Right lung (tissue), 5 donors: ENCODE results near the gene CISH. TPM values are rescaled to one million over a fixed set of nuclear protein-coding genes. Genes with fewer than 3 reads are reported as not detected.

ENCODE experiments used
- DNase-seq, 2 donors: peaks; one replicate each; pipeline ENCODE4 v3.0.0-alpha.2; 2013
- polyA plus RNA-seq, 5 donors: library from polyadenylated mRNA; unstranded; fragments of 120-200 nt; gene quantifications; one replicate each; pipeline versions ENCODE4 v1.2.1 to v1.2.3, GENCODE V29; 2013; ENCODE audit warnings: inconsistent platforms in 1 of 5, low replicate concordance in 1 of 5; ENCODE audit not compliant: insufficient read length in 5 of 5, insufficient read depth in 1 of 5

The CISH gene
- polyA plus RNA-seq, 5 donors = 19.0 to 29.1 (median 22.8) TPM

DNA sequence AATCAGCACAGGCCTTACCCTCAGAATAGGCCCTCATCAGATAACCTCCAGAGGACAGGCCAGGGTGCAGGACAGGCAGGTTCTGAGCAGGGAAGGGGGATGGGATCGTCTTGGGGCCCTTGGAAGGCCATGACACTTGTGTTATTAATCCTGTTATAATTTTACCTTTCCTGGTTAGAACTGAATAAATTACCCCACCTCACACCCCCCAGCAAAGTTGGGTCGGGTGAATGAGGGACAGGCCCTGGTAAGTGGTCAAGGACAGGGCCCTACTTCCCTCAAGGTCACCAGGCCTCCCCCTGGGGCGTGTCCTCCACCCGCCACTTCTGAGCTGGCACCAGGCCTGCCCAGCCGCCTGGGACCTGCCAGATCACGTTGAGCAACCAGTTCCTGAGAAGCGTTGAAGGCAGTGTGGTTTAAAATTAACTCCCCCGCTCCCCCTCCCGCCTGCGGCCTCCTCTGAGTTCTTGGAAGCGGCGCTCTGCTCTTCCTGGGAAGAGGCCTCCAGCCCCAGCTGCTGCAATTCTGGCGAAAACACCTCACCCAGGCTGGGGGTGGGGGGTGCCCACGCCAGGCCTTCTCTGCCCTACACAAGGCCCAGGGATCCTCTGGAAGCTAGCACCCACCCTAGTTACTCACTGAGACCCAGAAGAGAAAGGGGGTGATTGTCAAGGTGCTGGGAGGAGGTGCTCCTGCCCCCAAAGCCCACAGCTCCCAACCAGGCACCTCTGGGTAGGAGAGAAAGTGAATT, 10.6 kb downstream of the CISH start:
- peak; percentile 95 to 97 for DNase-seq

DNA sequence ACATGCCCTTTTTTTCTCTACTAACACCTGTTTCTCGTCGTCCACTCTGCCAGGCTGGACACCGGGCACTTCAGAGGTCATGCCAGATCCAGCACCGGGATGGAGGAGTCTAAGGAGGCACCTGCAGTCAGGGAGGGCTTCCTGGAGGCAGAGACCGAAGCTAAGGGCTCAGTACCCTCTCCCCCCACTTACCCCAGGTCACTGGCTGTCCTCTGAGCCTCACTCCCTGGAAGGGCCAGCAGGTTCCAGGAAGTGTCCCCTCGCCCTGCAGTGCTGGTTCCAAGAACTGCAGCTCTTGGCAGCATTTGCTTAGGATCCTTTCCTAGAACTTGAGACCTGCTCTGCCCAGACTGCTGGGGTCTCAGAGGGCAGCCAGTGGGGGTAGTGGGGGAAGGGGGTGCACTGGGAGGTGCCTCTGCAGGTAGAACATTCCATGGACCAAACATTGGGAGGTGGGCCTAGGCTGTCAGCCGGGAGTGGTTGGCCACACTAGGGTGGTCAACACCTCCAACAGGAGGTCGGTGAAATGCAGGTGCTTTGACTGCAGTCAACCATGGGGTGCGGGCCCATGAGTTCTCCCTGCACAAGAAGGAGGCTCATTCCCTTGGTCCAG, 11.3 kb downstream of the CISH start:
- DNase-seq = no peak

DNA sequence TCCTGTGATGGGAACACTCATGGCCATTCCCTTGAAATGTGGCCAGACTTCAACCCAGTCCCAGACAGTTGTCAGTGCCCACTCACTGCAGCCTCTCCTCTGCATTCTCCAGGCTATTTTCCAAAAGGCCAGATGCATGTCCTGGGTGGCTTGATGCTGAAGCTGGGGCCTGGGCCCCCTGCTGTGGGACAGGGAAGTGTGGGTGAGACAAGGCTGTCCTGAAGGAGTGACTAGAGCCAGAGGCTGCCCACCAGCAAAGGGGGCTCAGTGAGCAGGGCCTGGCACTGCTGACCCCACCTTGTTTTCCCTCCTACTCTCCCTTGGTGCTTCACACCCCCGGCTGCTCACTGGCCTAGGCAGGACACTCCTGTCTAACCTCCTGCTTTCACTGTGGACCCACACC, 11.9 kb downstream of the CISH start:
- no peak for DNase-seq

DNA sequence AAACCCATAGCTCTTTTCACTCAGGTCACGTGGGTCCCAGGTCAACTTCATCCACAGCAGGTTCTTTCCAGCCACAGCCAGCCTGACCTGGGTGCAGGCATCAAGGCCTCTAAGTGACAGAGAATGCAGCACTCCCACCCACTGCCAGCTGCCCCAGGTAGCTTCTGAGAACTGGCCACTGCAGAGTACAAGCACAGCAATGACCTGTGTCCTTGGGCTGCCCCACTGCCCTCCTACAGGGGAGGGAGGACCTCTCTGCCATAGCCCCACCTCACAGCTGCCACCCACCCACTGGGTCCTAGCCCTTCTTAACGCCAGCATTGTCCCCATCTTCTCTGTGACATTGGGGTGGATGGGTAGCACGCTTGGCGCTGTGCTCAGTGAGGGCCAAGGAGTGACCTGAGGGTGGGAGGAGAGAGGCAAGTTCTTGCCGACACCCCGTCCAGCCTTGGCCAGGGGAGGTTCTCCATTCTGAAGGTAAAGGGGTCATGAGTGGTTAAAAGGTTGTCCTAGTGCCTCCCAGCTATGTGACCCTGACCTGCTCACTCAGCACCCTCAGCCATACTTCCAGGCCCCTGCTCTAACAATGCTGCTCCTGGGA, 12.4 kb downstream of the CISH start:
- no peak for DNase-seq

DNA sequence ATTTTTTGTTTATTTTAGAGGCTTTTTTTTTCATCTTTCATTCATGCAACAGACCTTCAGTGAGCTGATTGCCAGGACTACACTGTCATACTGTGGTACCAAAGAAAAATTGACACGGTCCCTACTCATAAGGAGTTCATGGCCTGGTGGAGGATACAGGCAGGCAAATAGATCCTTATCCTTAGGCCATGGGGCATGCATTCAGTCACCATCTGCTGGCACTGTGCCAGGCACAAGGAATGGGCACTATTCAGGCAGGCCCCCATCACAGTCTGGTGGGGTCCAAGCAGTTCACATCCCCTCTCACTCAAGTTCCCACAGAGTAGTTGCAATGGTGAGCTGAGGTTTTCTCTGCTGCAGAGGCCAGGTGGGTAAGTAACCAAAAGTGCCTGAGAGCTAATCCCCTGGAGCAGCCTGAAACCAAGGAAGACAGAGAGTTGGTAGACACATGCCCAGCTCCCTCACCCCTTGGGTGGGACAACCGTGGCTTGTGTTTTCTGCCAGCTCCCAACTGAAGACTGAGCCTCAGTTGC, 17.3 kb downstream of the CISH start:
- no peak for DNase-seq

DNA sequence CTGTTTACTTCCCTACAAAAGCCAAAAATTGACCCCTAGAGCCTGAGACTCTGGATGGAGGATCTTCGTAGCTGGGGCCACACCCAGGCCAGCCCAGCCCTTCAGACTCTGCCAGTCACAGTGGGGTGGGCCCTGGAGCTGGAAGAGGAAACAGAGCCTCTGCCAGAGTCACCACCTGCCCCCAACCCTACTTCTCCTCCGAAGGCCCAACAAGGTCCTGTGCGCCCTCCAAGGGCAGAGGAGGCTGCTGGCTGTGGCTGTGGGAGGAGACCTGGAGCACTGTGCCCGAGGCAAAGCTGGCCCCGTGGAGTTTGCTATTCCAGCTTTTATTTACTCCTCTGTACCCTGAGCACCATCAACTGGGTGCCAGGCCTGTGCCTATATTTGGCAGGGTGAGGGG, 19.0 kb downstream of the CISH start:
- no peak for DNase-seq

DNA sequence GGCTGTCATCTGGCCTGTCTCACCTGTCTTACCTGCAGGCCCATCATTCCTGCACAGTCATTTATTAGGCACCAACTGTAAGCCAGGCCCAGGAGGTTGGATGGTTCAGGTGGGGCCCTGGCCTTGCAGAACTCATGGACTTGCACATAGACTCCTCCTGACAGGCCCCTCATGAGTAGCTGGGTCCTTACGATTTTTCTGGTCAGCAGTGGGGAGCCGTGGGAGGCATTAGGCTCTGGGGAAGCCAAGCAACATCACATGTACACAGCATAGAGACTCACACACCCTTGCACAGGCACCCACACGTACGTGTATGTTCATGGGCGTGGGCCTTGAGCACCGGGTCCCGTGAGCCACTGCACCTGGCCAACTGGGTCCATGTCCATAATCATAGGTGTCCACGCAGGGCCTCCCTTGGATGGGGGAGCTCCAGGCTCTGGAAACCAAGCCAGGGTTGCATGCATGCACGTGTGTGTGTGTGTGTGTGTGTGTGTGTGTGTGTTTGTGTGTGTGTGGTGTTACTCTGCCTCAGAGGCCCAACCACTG, 20.3 kb downstream of the CISH start:
- DNase-seq = no peak

DNA sequence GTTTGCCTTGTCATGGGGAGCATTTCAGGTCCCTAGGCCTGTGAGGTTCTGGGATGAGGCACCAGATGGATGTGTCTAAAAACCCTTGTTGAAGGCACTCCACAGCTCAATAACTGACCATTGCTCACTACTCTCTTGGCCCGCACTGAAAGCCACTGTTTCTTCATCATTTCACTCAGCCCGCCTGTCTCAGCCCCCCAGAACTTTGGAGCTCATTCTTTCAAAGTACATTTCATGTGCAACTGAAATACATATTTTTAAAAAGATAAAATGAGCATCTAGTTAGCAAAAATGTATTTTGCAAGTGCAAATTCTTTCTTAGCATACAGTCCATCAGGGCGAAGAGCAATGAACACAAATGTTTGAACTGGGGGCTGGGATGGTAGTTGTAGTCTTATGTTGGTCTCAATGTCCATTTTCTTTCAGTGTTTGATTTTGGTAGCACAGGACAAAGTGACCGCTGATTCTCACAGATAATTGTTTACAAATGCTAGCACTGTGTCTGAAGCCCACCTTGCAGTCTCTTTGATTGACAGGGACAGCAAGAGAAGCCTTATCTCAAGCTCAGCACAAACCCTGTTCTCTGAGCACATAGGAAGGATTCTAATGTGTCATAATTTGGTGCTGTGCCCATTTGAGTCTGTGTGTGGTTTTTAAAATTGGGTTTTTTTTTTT, 22.7 kb downstream of the CISH start:
- DNase-seq = no peak

DNA sequence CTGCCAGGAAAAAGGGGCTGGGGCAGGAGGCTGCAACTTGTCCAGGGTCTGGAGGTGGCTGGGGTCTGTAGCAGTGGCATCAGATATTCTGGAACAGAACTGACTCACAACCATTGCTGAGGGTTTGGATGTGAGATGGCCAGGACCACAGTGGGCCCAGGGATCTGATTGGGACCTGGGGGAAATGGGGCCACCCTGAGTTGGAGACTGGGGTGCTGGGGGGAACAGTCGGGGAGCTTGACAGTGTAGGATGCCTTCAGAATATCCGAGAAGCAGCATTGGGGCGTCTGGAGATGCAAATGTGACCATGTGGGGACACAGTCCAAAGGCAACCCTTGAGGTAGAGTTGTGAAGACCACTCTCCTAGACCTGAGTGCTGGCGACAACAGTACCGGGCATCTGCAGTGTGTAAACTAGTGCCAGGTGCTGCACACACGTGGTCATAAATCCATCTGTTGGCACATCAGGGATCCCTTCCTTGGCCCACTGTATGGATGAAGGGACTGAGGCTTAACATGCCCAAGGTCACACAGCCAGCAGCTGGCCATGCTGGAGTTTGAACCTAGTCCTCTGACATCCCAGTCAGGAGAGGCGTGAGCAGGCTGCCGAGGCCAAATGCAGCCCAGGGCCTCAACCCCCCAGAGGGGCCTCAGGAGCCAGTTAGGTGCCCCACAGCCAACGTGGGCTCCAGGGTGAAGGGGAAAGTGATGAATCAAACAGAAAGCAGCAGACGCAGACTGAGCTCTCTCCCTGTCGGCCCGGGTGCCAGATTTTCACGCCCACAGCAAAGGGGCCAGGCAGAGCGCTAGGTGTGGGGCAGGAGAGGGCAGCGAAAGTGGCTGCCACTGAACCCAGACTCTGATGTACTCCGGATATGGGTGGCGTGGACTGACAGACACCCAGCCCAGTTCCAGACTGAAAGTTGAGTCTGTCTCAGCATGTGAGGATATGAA, 23.5 kb downstream of the CISH start:
- DNase-seq = no peak

DNA sequence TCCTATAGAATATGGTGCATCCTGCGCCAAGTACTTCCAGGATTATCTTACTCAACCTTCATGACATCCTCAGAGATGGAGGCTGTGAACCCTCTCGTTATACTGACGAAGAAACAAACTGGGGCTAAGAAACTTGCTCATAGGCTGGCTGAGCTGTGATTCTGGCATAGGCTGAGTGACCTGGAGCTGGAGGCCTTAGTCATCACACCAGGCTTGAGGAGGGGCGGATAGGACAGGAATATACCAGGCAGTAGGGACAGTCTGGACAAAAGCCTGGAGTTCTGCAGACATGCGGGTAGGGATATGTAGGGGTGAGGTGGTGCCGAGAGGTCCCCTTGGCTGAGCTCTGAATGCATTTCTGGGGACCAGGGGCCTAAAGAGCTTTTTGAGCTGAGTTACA, 24.2 kb downstream of the CISH start:
- no peak for DNase-seq

DNA sequence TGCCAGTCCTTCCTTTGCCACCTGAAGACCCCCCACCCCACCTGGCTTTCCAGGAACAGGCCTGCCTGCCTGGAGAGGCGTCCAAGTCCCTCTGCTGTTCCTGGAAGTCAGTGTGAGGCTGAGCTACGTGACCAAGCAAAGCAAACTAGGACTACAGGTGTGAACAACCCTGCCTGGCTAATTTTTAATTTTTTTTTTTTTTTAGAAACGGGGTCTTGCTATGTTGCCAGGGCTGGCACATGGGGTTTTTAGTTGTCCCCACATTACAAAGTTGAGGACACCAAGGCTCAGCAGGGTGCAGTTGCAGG, 24.9 kb downstream of the CISH start:
- DNase-seq = no peak

DNA sequence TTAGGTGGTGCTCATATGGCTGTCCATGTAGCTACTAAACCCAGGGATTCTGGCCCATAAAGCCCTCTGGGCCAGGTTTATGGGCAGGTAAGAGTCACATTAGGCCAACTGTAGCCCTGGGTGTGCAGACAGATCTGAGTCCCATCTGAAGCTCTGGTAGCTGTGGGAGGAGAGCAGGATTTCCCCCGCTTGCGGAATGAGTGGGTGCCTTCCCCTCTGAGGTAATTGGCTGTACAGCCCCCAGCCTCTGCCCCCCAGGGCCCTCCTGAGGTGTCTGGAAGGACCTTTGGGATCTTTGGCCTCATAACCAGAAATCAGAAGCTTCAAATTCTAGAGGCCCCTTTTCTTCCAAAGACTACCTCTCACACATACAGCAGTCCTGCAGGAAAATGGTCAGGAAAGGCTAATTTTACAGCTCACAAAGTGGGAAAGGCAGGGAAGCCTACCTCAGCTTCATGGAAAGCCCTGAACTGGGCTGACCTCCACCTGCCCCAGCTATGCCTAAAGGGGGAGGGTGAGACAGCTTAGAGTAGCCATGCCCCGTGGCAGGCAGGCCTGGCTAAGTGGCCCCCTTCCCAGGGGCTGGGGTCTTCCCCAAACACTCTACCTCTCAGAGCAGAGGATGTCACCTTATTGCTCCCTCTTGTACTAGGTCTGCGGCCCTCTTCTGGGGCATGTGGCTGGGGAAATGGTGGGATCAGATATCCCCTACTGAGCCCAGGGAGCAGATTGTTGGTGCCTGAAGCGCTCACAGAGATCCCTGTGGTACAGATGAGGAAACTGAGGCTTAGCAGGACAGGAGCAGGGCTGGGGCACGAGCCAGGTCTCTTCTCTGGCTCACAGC, 25.4 kb downstream of the CISH start:
- no peak for DNase-seq

DNA sequence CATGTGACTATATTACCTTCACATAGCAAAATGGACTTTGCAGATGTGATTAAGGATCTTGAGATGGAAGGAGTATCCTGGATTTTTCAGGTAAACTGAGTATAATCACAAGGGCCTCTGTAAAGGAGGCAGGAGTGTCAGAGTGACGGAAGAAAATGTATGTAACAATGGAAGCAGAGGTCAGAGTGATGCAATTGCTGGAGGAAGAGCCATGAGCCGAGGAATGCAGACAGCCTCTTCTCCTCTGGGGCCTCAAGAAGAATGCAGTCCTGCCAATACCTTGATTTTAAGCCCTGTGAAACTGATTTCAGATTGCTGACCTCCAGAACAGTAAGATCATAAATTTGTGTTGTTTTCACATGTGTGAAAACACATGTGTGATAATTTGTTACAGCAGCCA, 27.2 kb downstream of the CISH start:
- DNase-seq = no peak

DNA sequence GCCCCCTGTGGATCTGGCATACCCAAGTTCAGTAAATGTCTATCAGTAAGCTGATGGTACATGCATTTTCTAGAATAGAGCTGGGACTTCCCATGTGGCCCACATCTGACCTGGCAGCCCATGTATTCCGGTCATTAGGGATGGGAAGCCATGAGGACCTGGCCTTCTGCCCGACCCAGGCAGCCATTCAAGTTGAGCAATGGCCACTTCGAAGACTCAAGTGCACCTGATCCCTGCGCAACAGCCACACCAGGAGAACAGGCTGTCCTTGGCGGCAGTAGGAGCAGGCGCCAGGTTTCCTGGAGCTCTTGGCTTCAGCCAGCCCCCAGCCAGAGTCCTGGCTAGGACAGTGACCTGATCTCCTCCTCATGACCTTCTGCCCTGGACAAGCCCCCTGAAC, 27.7 kb downstream of the CISH start:
- peak in 1 of 2 donors; percentile 48 for DNase-seq

DNA sequence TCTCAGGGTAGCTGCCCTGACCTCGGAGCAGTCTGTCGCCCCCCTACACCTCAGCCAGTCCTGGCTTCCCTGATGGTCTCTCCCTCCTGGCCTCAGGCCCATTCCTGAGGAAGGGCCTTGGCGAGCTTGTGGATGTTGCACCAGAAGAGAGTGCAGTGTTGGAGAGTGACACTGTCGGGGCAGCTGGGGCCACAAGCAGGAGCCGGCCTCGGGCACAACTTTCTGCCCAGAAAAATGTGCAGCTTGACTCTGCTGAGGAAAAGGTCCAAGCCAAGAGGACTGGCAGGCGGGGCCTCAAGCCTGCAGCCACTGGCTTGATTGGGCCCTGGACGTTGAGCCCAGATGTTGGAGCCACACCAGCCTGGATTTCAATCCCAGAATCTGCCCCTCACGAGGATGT, 29.5 kb downstream of the CISH start:
- DNase-seq = no peak

DNA sequence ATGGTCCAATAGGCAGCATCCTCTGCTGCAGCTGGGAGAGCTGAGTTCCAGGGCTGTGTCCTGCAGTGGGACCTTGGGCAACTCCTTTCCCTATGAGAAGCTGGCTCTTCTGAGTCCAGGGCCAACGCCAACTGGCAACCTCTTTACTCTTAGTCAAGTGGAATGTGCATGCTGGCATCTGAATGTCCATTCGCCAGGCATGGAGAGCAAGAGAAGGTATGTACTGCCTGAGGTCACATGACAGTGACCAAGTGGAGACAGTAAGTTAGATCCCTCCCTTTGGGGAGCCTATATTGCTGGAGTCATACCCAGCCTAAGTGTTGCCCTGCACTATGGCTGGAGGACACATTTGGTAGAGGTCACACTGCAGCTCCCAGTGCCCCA, 30.1 kb downstream of the CISH start:
- no peak for DNase-seq

DNA sequence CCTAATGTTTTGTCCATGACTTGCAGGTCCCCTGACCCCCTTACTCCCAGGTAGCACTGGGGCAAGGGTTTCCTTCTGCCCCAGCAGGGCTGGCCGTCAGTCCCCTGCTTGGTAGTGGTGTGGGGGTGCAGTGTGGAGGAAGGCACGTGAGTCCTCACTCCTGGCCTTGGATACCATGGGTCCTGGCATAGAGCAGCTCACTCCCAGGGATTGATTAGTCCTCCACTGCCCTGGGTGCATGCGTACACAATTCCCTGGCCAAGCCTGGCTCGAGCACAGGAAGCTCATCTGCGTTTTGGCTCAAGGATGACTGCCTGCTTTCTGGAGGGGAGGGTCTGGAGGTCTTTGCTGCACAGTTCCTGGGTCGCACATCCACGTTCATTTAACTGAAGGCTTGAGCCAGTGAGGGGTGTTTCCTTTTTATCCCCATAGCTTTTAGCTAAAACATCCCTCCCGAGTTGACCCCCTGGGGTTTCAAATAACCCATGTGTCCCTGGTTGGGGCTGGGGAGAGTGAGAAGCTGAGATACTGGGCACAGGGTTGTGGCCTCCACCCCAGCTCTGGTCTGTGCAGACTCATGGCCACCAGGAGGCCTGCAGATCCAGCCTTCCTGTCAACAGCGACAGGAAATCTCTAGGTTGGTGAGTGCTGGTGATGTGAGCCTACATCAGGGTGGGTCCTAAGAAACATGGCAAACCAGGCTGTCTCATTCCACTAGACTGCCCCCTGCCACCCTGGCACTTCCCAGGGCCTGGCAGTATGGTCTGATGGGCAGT, 30.7 kb downstream of the CISH start:
- no peak for DNase-seq

DNA sequence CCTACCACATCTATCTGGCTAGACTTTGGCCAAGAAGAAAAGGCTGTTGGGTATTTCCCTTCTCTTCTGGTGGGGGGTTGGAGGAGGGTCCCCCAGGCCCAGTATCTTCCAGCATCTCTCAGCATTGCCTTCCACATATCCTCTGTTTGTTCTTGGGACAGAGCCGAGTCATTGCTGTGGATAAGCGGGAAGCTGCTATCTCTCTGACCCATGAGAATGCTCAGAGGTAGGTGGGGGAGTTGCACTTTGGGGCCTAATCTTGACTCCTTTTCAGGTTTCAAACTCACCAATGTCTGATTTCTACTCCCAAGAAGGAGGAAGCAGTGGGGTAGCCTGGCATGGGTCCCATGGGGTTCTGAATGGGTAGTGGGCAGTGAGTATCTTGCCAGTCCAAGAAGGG, 34.2 kb downstream of the CISH start:
- DNase-seq = no peak

DNA sequence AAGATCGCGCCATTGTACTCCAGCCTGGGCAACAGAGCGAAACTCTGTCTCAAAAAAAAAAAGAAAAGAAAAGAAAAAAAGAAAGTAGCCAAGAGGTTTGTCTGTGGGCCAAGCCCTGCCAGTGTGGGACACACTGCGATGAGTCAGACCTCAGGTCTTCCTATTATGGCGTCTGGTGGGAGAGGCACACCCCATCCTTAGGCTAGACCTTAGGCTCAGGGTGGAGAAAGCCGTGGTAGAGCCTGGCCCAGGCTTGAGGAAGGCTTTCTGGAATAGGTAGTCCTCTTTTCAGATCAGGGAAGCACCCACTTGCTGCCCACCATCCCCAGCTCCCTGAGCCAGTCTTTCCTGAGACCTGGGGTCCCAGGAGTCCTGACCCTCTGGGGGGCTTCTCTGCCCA, 36.2 kb downstream of the CISH start:
- DNase-seq = no peak

DNA sequence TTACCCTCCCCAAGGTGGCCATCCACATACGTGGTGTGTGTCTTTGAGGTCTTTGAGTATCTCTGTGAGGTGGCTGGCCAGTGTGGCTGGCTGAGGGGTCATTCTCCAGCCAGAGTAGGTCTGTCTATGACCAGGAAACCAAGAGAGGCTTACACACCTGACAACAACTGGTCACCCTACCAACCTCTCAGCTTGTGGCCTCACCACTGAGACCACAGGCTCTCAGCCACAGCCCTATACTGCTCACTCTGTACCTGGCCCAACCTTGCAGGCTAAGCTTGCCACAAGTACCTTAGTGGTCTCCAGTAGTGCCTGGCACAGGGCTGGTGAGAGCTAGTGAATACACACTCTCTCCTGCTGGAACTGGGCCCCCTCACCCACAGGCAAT, 37.1 kb downstream of the CISH start:
- DNase-seq = no peak
